Cerebellar cortex (tissue), 1 donor: ENCODE measurements around the gene SCYGR6.

Source experiments
- DNase-seq: peaks from one replicate; pipeline ENCODE4 v3.0.0-alpha.2; 2015; ENCODE audit warnings: low spot score

Gene SCYGR6

GRCh38 chr2:227713291-227713690, 11.3 kb downstream of the SCYGR6 start:
- DNase-seq = no peak

GRCh38 chr2:227710986-227711385, 13.6 kb downstream of the SCYGR6 start:
- no peak for DNase-seq

- DNase-seq = no peak
Observed at GRCh38 chr2:227707390-227707789, 17.2 kb downstream of the SCYGR6 start.

- DNase-seq = no peak
Observed at GRCh38 chr2:227706859-227707258, 17.7 kb downstream of the SCYGR6 start.

GRCh38 chr2:227703961-227704360, 20.6 kb downstream of the SCYGR6 start:
- no peak for DNase-seq

GRCh38 chr2:227703280-227703732, 21.3 kb downstream of the SCYGR6 start:
- DNase-seq = no peak

- no peak for DNase-seq
Observed at GRCh38 chr2:227701556-227701955, 23.0 kb downstream of the SCYGR6 start.

- DNase-seq = no peak
Observed at GRCh38 chr2:227696990-227697679, 27.4 kb downstream of the SCYGR6 start.

- DNase-seq = no peak
Observed at GRCh38 chr2:227687189-227687588, 37.4 kb downstream of the SCYGR6 start.

- no peak for DNase-seq
Observed at GRCh38 chr2:227684258-227684657, 40.3 kb downstream of the SCYGR6 start.

- DNase-seq = no peak
Observed at GRCh38 chr2:227677928-227678327, 46.6 kb downstream of the SCYGR6 start.

- no peak for DNase-seq
Observed at GRCh38 chr2:227674485-227674884, 50.1 kb downstream of the SCYGR6 start.
